WTC11 (cell line): Measurements from ENCODE around the gene KCND2. TPM values are rescaled to one million over a fixed set of nuclear protein-coding genes. Genes with fewer than 3 reads are reported as not detected.
A peak's percentile ranks its signal among the peaks of the same experiment; 100 is the strongest.

ENCODE experiments used
- ATAC-seq: fragments of 200-7000 bp; cut with Tn5 transposase; 2 replicates; pipeline ENCODE4 v1.10.0; 2021; ENCODE audit warnings: mild to moderate bottlenecking, moderate library complexity
- CTCF ChIA-PET: fragments of 300-600 bp; sonication (Branson Sonifier 250); formaldehyde crosslinking; loops from one replicate; lab custom pipeline; 2021; ENCODE audit warnings: antibody characterized with exemption; lab: Charles Lee
- POLR2A ChIA-PET: fragments of 350-600 bp; sonication (Branson Sonifier 250); formaldehyde crosslinking; loops from one replicate; lab custom pipeline; 2021; ENCODE audit warnings: antibody characterized with exemption; lab: Charles Lee
- DNase-seq: peaks from one replicate; pipeline ENCODE4 v3.0.0; 2021; ENCODE audit warnings: low spot score
- H3K27ac Mint-ChIP-seq: 2 replicates; pipeline ENCODE4 v1.8.0; 2021; ENCODE audit warnings: mixed read lengths
- H3K27me3 Mint-ChIP-seq: 2 replicates; pipeline ENCODE4 v1.8.0; 2021; ENCODE audit warnings: low read depth, mild to moderate bottlenecking, moderate library complexity, mixed read lengths
- H3K36me3 Mint-ChIP-seq: 2 replicates; pipeline ENCODE4 v1.8.0; 2021; ENCODE audit warnings: mixed read lengths
- H3K4me1 Mint-ChIP-seq: 2 replicates; pipeline ENCODE4 v1.8.0; 2022; ENCODE audit warnings: mixed read lengths
- H3K4me3 Mint-ChIP-seq: 2 replicates; pipeline ENCODE4 v1.8.0; 2021; ENCODE audit warnings: mild to moderate bottlenecking, moderate library complexity, mixed read lengths
- H3K9me3 Mint-ChIP-seq: 2 replicates; pipeline ENCODE4 v1.8.0; 2021; ENCODE audit warnings: mixed read lengths
- ATF2 ChIP-seq: sonication (generic); formaldehyde crosslinking; IDR thresholded peaks from 2 replicates; pipeline ENCODE4 v1.8.1; 2022; ENCODE audit warnings: low read depth, missing genetic modification reagents, borderline replicate concordance
- CREM ChIP-seq: sonication (generic); formaldehyde crosslinking; IDR thresholded peaks from 2 replicates; pipeline ENCODE4 v1.8.1; 2022; ENCODE audit warnings: mild to moderate bottlenecking, missing genetic modification reagents, moderate library complexity
- CTCF ChIP-seq: fragments of 200-600 bp; IDR thresholded peaks from 2 replicates; pipeline ENCODE4 v1.8.0; 2022; ENCODE audit warnings: antibody characterized with exemption
- E2F4 ChIP-seq: sonication (generic); formaldehyde crosslinking; IDR thresholded peaks from 2 replicates; pipeline ENCODE4 v1.8.1; 2022; ENCODE audit warnings: low read depth, mild to moderate bottlenecking, moderate library complexity, missing genetic modification reagents, borderline replicate concordance
- E2F5 ChIP-seq: sonication (generic); formaldehyde crosslinking; IDR thresholded peaks from 2 replicates; pipeline ENCODE4 v1.8.1; 2022; ENCODE audit warnings: mild to moderate bottlenecking, moderate library complexity, missing genetic modification reagents
- IRF1 ChIP-seq: sonication (generic); formaldehyde crosslinking; IDR thresholded peaks from 2 replicates; pipeline ENCODE4 v1.8.0; 2023; ENCODE audit warnings: missing genetic modification reagents
- JAZF1 ChIP-seq: fragments of 250-450 bp; sonication (Bioruptor Pico); IDR thresholded peaks from 2 replicates; pipeline ENCODE4 v1.9.0; 2021; ENCODE audit warnings: moderate library complexity, mild to moderate bottlenecking, inconsistent platforms
- RELA ChIP-seq: sonication (generic); formaldehyde crosslinking; IDR thresholded peaks from 2 replicates; pipeline ENCODE4 v1.8.1; 2022; ENCODE audit warnings: missing genetic modification reagents, mild to moderate bottlenecking, borderline replicate concordance
- RORB ChIP-seq: fragments of 250-450 bp; sonication (Bioruptor Pico); IDR thresholded peaks from 2 replicates; pipeline ENCODE4 v1.9.0; 2021; ENCODE audit warnings: mild to moderate bottlenecking
- STAT6 ChIP-seq: sonication (generic); formaldehyde crosslinking; conservative IDR thresholded peaks from 2 replicates; pipeline ENCODE4 v1.8.1; 2023; ENCODE audit warnings: mild to moderate bottlenecking, low read depth, missing genetic modification reagents, moderate library complexity
- total RNA-seq: library from RNA; stranded (reverse); gene quantifications from 3 replicates; pipeline ENCODE4 v1.2.3, GENCODE V29; 2021

The KCND2 gene
- total RNA-seq, 1 experiment from 2014 or later, result 4.6 TPM

- TF ChIP-seq JAZF1 (CRISPR knock-in tag) (no peak), RORB (CRISPR knock-in tag) (no peak), ATF2 (CRISPR knock-in tag) (no peak), IRF1 (CRISPR knock-in tag) (no peak), CREM (no peak), STAT6 (CRISPR knock-in tag) (no peak)
Observed at GRCh38 chr7:120260111-120260510, 12.9 kb upstream of the KCND2 start (continued).

GRCh38 chr7:120272261-120272660, 714 bp upstream of the KCND2 start:
- no peak overlapping the region for H3K27ac Mint-ChIP-seq
- H3K4me1 Mint-ChIP-seq, result peaks cover 41% of the 10 kb centered on the region
- peaks cover 21% of the 10 kb centered on the region for H3K27me3 Mint-ChIP-seq
- ATAC-seq, result peak; percentile 37
- peak; percentile 34 for DNase-seq
- peak; percentile 57 for TF ChIP-seq CTCF
- no peak for TF ChIP-seq E2F4 (CRISPR knock-in tag)
- POLR2A ChIA-PET, result no interaction called here
- peaks cover 7% of the 10 kb centered on the region; the same call in 1 of the 2 replicates for H3K36me3 Mint-ChIP-seq
- no peaks in the 10 kb centered on the region for H3K9me3 Mint-ChIP-seq
- H3K4me3 Mint-ChIP-seq, result peak overlapping the region; percentile 98
- CTCF ChIA-PET, result interaction anchor here (0.9 to 2.0 kb wide), 2 partner anchors 33 to 336 kb away, joined by 3 to 13 read pairs; no protein-coding TSS in a partner anchor

GRCh38 chr7:120273476-120273975, 551 bp downstream of the KCND2 start:
- ChIA-PET CTCF (interaction anchor here (1.3 to 2.0 kb wide), 4 partner anchors 65 to 452 kb away, joined by 3 to 13 read pairs (median 7); no protein-coding TSS in a partner anchor), POLR2A (interaction anchor here (0.7 kb wide), 1 partner anchor 279 kb away, joined by 3 read pairs; no protein-coding TSS in a partner anchor)
- ATAC-seq, result peak; percentile 67
- no peaks in the 10 kb centered on the region for H3K9me3 Mint-ChIP-seq
- peaks cover 46% of the 10 kb centered on the region for H3K4me1 Mint-ChIP-seq
- DNase-seq, result peak; percentile 72
- H3K4me3 Mint-ChIP-seq, result peak overlapping the region; percentile 98
- 0 out of 2 replicates have a peak, but pooled peaks have one; percentile 10 for TF ChIP-seq CREM
- no peak for TF ChIP-seq RELA (CRISPR knock-in tag)
- 0 out of 2 replicates have a peak, but pooled peaks have one; percentile 10 for TF ChIP-seq E2F5 (CRISPR knock-in tag)
- H3K27ac Mint-ChIP-seq, result peak overlapping the region; percentile 93
- peaks cover 21% of the 10 kb centered on the region for H3K27me3 Mint-ChIP-seq
- peaks cover 7% of the 10 kb centered on the region; the same call in 1 of the 2 replicates for H3K36me3 Mint-ChIP-seq
